IMR-90 (cell line): ENCODE results near the gene MBIP. TPM values are rescaled to one million over a fixed set of nuclear protein-coding genes. Genes with fewer than 3 reads are reported as not detected.

Experiments
- ATAC-seq: fragments of 200-7000 bp; cut with Tn5 transposase; 2 replicates; pipeline ENCODE4 v1.9.1; 2020; ENCODE audit warnings: low read depth, mild to moderate bottlenecking, moderate library complexity
- BruUV-seq: library from RNA; stranded (reverse); fragments of 400-500 nt; replicated peaks from 2 replicates; lab custom pipeline; 2021; lab: Mats Ljungman, UMichigan
- CTCF ChIA-PET: fragments of 300-600 bp; formaldehyde crosslinking; extraction: SDS; loops from one replicate; lab custom pipeline; 2021; ENCODE audit warnings: antibody characterized with exemption; lab: Yijun Ruan, JAX
- POLR2A ChIA-PET: fragments of 300-600 bp; sonication (Branson Sonifier 250); formaldehyde crosslinking; loops from one replicate; lab custom pipeline; 2022; ENCODE audit warnings: antibody characterized with exemption; ENCODE audit not compliant: unreplicated experiment; lab: Charles Lee
- DNase-seq: peaks from one replicate; pipeline ENCODE4 v3.0.0; 2013
- H2AFZ ChIP-seq: replicated peaks from 2 replicates; pipeline ENCODE3; 2013; ENCODE audit warnings: low read length, mild to moderate bottlenecking; ENCODE audit not compliant: poor library complexity
- H2AK5ac ChIP-seq: 2 replicates; pipeline ENCODE4 v1.6.1; 2013; ENCODE audit warnings: low read depth, low read length, inconsistent platforms
- H2AK9ac ChIP-seq: replicated peaks from 2 replicates; pipeline ENCODE3; 2013; ENCODE audit warnings: mild to moderate bottlenecking, low read depth, low read length, moderate library complexity; ENCODE audit not compliant: poor library complexity
- H2BK120ac ChIP-seq: 2 replicates; pipeline ENCODE4 v1.6.1; 2013; ENCODE audit warnings: low read depth, low read length, inconsistent platforms
- H2BK15ac ChIP-seq: 3 replicates; pipeline ENCODE4 v1.6.1; 2013; ENCODE audit warnings: low read depth, low read length, inconsistent platforms
- H2BK20ac ChIP-seq: 2 replicates; pipeline ENCODE4 v1.6.1; 2013; ENCODE audit warnings: low read depth, mild to moderate bottlenecking, inconsistent platforms, low read length, moderate library complexity
- H2BK5ac ChIP-seq: 2 replicates; pipeline ENCODE4 v1.6.1; 2013; ENCODE audit warnings: mild to moderate bottlenecking, low read depth, low read length, inconsistent platforms; ENCODE audit not compliant: poor library complexity, severe bottlenecking
- H3K14ac ChIP-seq: replicated peaks from 2 replicates; pipeline ENCODE4 v1.6.1; 2013; ENCODE audit warnings: low read depth, low read length, inconsistent platforms
- H3K18ac ChIP-seq: 2 replicates; pipeline ENCODE4 v1.6.1; 2013; ENCODE audit warnings: low read depth, low read length, control low read depth
- H3K23ac ChIP-seq: 2 replicates; pipeline ENCODE4 v1.6.1; 2013; ENCODE audit warnings: low read depth, low read length, inconsistent platforms
- H3K27ac ChIP-seq: 2 replicates; pipeline ENCODE4 v1.5.1; 2013; ENCODE audit warnings: mild to moderate bottlenecking, control low read depth, low read length; ENCODE audit not compliant: insufficient read depth
- H3K27me3 ChIP-seq: 2 replicates; pipeline ENCODE4 v1.6.1; 2013; ENCODE audit warnings: low read length; ENCODE audit not compliant: control insufficient read depth, insufficient read depth
- H3K36me3 ChIP-seq: 2 replicates; pipeline ENCODE4 v1.6.1; 2013; ENCODE audit warnings: low read length, mixed read lengths; ENCODE audit not compliant: control insufficient read depth, insufficient read depth
- H3K4ac ChIP-seq: 2 replicates; pipeline ENCODE4 v1.6.1; 2013; ENCODE audit warnings: low read depth, low read length, inconsistent platforms
- H3K4me1 ChIP-seq: 2 replicates; pipeline ENCODE4 v1.6.1; 2013; ENCODE audit warnings: low read length, mixed read lengths; ENCODE audit not compliant: control insufficient read depth, insufficient read depth
- H3K4me2 ChIP-seq: 2 replicates; pipeline ENCODE4 v1.6.1; 2013; ENCODE audit warnings: low read depth, mild to moderate bottlenecking, control low read depth, low read length, moderate library complexity
- H3K4me3 ChIP-seq: 2 replicates; pipeline ENCODE4 v1.5.1; 2013; ENCODE audit warnings: low read depth, mild to moderate bottlenecking, control low read depth, low read length, moderate library complexity; ENCODE audit not compliant: insufficient read depth
- H3K56ac ChIP-seq: 2 replicates; pipeline ENCODE4 v1.6.1; 2013; ENCODE audit warnings: low read length, inconsistent platforms; ENCODE audit not compliant: insufficient read depth; ENCODE audit errors: extremely low read depth
- H3K79me1 ChIP-seq, 2 experiments: 2 replicates each; pipeline ENCODE4 v1.6.1; 2013; ENCODE audit warnings: low read length in 2 of 2, inconsistent platforms in 1 of 2, low read depth in 1 of 2
- H3K9ac ChIP-seq: 2 replicates; pipeline ENCODE4 v1.6.1; 2013; ENCODE audit warnings: low read depth, low read length, control low read depth
- H3K9me1 ChIP-seq: 2 replicates; pipeline ENCODE4 v1.6.1; 2013; ENCODE audit warnings: low read length, inconsistent platforms; ENCODE audit not compliant: insufficient read depth
- H3K9me3 ChIP-seq: 2 replicates; pipeline ENCODE4 v1.6.1; 2013; ENCODE audit warnings: low read length; ENCODE audit not compliant: control insufficient read depth, insufficient read depth
- H4K20me1 ChIP-seq: 2 replicates; pipeline ENCODE4 v1.6.1; 2013; ENCODE audit warnings: low read length, inconsistent platforms; ENCODE audit not compliant: insufficient read depth
- H4K5ac ChIP-seq: 2 replicates; pipeline ENCODE4 v1.6.1; 2013; ENCODE audit warnings: mild to moderate bottlenecking, low read depth, low read length, control low read depth
- H4K8ac ChIP-seq, 2 experiments: 2 replicates each; pipeline ENCODE4 v1.6.1; 2013; ENCODE audit warnings: low read depth in 2 of 2, low read length in 2 of 2, control low read depth in 1 of 2, inconsistent platforms in 1 of 2
- H4K91ac ChIP-seq: 2 replicates; pipeline ENCODE4 v1.6.1; 2013; ENCODE audit warnings: low read depth, low read length, inconsistent platforms; ENCODE audit not compliant: insufficient read depth
- BHLHE40 ChIP-seq: fragments of 150-350 bp; IDR thresholded peaks from 2 replicates; pipeline ENCODE4 v1.6.1; 2016; ENCODE audit warnings: mild to moderate bottlenecking, low read depth, low read length
- CEBPB ChIP-seq: IDR thresholded peaks from 2 replicates; pipeline ENCODE4 v1.6.1; 2012; ENCODE audit warnings: low read depth, low read length, improper control_type of control experiment
- CHD1 ChIP-seq: IDR thresholded peaks from 2 replicates; pipeline ENCODE4 v1.6.1; 2012; ENCODE audit warnings: low read depth, low read length, improper control_type of control experiment
- CTCF ChIP-seq: conservative IDR thresholded peaks from 2 replicates; pipeline ENCODE4 v1.5.1; 2012; ENCODE audit warnings: mild to moderate bottlenecking, low read depth, low read length, improper control_type of control experiment
- ELK1 ChIP-seq: fragments of 150-350 bp; IDR thresholded peaks from 2 replicates; pipeline ENCODE4 v1.6.1; 2016; ENCODE audit warnings: low read depth, mild to moderate bottlenecking, low read length, moderate library complexity, borderline replicate concordance
- FOS ChIP-seq: fragments of 150-350 bp; IDR thresholded peaks from 2 replicates; pipeline ENCODE4 v1.6.1; 2016; ENCODE audit warnings: low read depth, low read length
- MAFK ChIP-seq: IDR thresholded peaks from 2 replicates; pipeline ENCODE4 v1.6.1; 2012; ENCODE audit warnings: low read depth, low read length, improper control_type of control experiment
- MAZ ChIP-seq: IDR thresholded peaks from 2 replicates; pipeline ENCODE4 v1.6.1; 2012; ENCODE audit warnings: low read depth, mild to moderate bottlenecking, low read length, improper control_type of control experiment, moderate library complexity, borderline replicate concordance
- MXI1 ChIP-seq: IDR thresholded peaks from 2 replicates; pipeline ENCODE4 v1.6.1; 2012; ENCODE audit warnings: low read depth, mild to moderate bottlenecking, low read length, moderate library complexity, borderline replicate concordance
- NFE2L2 ChIP-seq: fragments of 150-350 bp; IDR thresholded peaks from 2 replicates; pipeline ENCODE4 v1.6.1; 2016; ENCODE audit warnings: low read depth, mild to moderate bottlenecking, low read length
- POLR2A ChIP-seq: IDR thresholded peaks from 2 replicates; pipeline ENCODE4 v1.6.1; 2012; ENCODE audit warnings: mild to moderate bottlenecking, low read depth, low read length
- RAD21 ChIP-seq: IDR thresholded peaks from 2 replicates; pipeline ENCODE4 v1.6.1; 2012; ENCODE audit warnings: low read length, improper control_type of control experiment
- RCOR1 ChIP-seq: IDR thresholded peaks from 2 replicates; pipeline ENCODE4 v1.6.1; 2012; ENCODE audit warnings: mild to moderate bottlenecking, low read length, improper control_type of control experiment; ENCODE audit not compliant: insufficient replicate concordance
- RFX5 ChIP-seq: IDR thresholded peaks from 2 replicates; pipeline ENCODE4 v1.8.0; 2012; ENCODE audit warnings: low read depth, mild to moderate bottlenecking, low read length, moderate library complexity
- SMC3 ChIP-seq: fragments of 150-350 bp; IDR thresholded peaks from 2 replicates; pipeline ENCODE4 v1.6.1; 2016; ENCODE audit warnings: low read depth, mild to moderate bottlenecking, antibody characterized with exemption, low read length, moderate library complexity
- USF2 ChIP-seq: fragments of 150-350 bp; IDR thresholded peaks from 2 replicates; pipeline ENCODE4 v1.6.1; 2017; ENCODE audit warnings: mild to moderate bottlenecking, antibody characterized with exemption, low read length, low read depth
- WGBS, 2 experiments: methylation state at CpG; one replicate each; pipeline versions ENCODE4 v1.1.5 to v1.1.7; 2013; ENCODE audit warnings: missing lambda C conversion rate in 2 of 2; ENCODE audit not compliant: insufficient read length in 1 of 2; ENCODE audit errors: extremely low coverage in 2 of 2; 5-methylcytosine and 5-hydroxymethylcytosine counted together
- dilution Hi-C: fragments of 300-500 bp; cut with HindIII; formaldehyde crosslinking; loops from one replicate; pipeline ENCODE4 v1.14.3; 2018; ENCODE audit warnings: low sequenced_read_pairs; ENCODE audit not compliant: unreplicated experiment
- in situ Hi-C: fragments of 300-500 bp; cut with MboI; formaldehyde crosslinking; loops from 3 replicates; pipeline ENCODE4 v1.14.3; 2019; ENCODE audit warnings: low sequenced_read_pairs, inconsistent platforms, mixed read lengths
- intact Hi-C: fragments of 100-400 bp; cut with micrococcal nuclease; formaldehyde crosslinking; loops from 2 replicates; pipeline ENCODE4 v1.10.0; 2022
- polyA plus RNA-seq, 3 experiments: library from polyadenylated mRNA; depleted of rRNA; stranded (reverse); fragments of >200 nt; gene quantifications; 2 replicates each; pipeline ENCODE4 v1.2.3, GENCODE V29; 2012; ENCODE audit warnings: low replicate concordance in 1 of 3
- total RNA-seq: library from RNA; depleted of rRNA; stranded (reverse); fragments of >200 nt; gene quantifications from 2 replicates; pipeline ENCODE4 v1.2.3, GENCODE V29; 2012

MBIP gene
- total and polyA plus RNA-seq, 2 of the 4 experiments (the other 2 are of a cell fraction), result 9.3 to 17.4 TPM

- 100% methylated on average over 1 of the region's 3 CpGs for WGBS, 2 experiments
- Histone ChIP-seq H2AK5ac (no peak overlapping the region), H3K18ac (no peak overlapping the region), H3K9me3 (no peaks in the 10 kb centered on the region), H4K20me1 (peaks cover 4% of the 10 kb centered on the region; the same call in 1 of the 2 replicates), H3K9ac (no peak overlapping the region), H3K27me3 (no peaks in the 10 kb centered on the region), H4K91ac (no peak overlapping the region), H2AK9ac (no peak overlapping the region), H2BK5ac (no peak overlapping the region), H4K5ac (no peak overlapping the region), H3K23ac (no peak overlapping the region), H3K9me1 (no peaks in the 10 kb centered on the region), H3K14ac (no peak overlapping the region), H3K4me1 (no peaks in the 10 kb centered on the region), H2BK15ac (no peak overlapping the region), H2BK20ac (no peak overlapping the region), H3K79me1 (peaks cover 3 to 22% of the 10 kb centered on the region in 2 experiments; a peak in 3 of 4 replicates), H3K36me3 (peaks cover 7% of the 10 kb centered on the region), H3K56ac (no peak overlapping the region), H2AFZ (no peak overlapping the region), H3K4me3 (no peak overlapping the region), H3K4ac (no peak overlapping the region), H3K4me2 (no peak overlapping the region), H3K27ac (no peak overlapping the region), H4K8ac (no peak overlapping the region), H2BK120ac (no peak overlapping the region)
- CTCF ChIA-PET, result no interaction called here
- in situ Hi-C loops (no loop called here), intact Hi-C loops (no loop called here), dilution Hi-C loops (no loop called here)
- no peak for TF ChIP-seq CEBPB
- no peak for TF ChIP-seq SMC3
- TF ChIP-seq USF2, result no peak
- no peak for TF ChIP-seq ELK1
- no peak for TF ChIP-seq BHLHE40
- no peak for TF ChIP-seq MAZ
- TF ChIP-seq MXI1, result no peak
- TF ChIP-seq CTCF, result no peak
- no peak for TF ChIP-seq POLR2A
- no peak for TF ChIP-seq RFX5
- TF ChIP-seq MAFK, result no peak
- no peak for TF ChIP-seq FOS
- TF ChIP-seq RAD21, result no peak
- no peak for TF ChIP-seq RCOR1
- no peak for TF ChIP-seq NFE2L2
- no peak for TF ChIP-seq CHD1
- DNase-seq (no peak), ATAC-seq (no peak)
- no TSS peak for BruUV-seq
- POLR2A ChIA-PET, result no interaction called here
These were observed 5.1 kb downstream of the MBIP start for GRCh38 chr14:36315159-36315853.
